Breast epithelium (tissue), 4 donors: ENCODE data around the gene CRB2. TPM values are rescaled to one million over a fixed set of nuclear protein-coding genes. Genes with fewer than 3 reads are reported as not detected.

Experiments used
- DNase-seq, 2 donors: peaks; one replicate each; pipeline ENCODE4 v3.0.0-alpha.2; 2019; ENCODE audit warnings: low spot score in 2 of 2
- H3K27ac ChIP-seq, 2 donors: fragments of 200-600 bp; sonication (generic) in 1 of 2; one replicate each; pipeline ENCODE4 v1.5.1; 2016 to 2019; ENCODE audit warnings: mild to moderate bottlenecking in 1 of 2
- H3K27me3 ChIP-seq, 2 donors: fragments of 200-600 bp; sonication (generic) in 1 of 2; one replicate each; pipeline versions ENCODE4 v1.5.1 to v1.6.0; 2017 to 2019; ENCODE audit warnings: control low read depth in 1 of 2, mild to moderate bottlenecking in 1 of 2
- H3K36me3 ChIP-seq: fragments of 200-600 bp; one replicate; pipeline ENCODE4 v1.5.1; 2019
- H3K4me1 ChIP-seq, 2 donors: fragments of 200-600 bp; sonication (generic); one replicate each; pipeline ENCODE4 v1.5.1; 2016 to 2019; ENCODE audit warnings: control low read depth in 1 of 2
- H3K4me3 ChIP-seq, 3 donors: fragments of 200-600 bp; sonication (generic); 1 replicate in 2 of 3; 2 replicates in 1 of 3; pipeline ENCODE4 v1.5.1; 2016 to 2019; ENCODE audit warnings: mild to moderate bottlenecking in 3 of 3, moderate library complexity in 2 of 3
- H3K9me3 ChIP-seq, 2 donors: fragments of 200-600 bp; sonication (generic) in 1 of 2; one replicate each; pipeline ENCODE4 v1.5.1; 2016 to 2019; ENCODE audit warnings: control low read depth in 1 of 2
- CTCF ChIP-seq, 3 donors: fragments of 450-650 bp; IDR thresholded peaks; one replicate each; pipeline ENCODE4 v1.5.1; 2016 to 2017; ENCODE audit warnings: antibody characterized with exemption in 3 of 3, mild to moderate bottlenecking in 3 of 3, moderate library complexity in 3 of 3
- POLR2A ChIP-seq: fragments of 450-650 bp; IDR thresholded peaks from one replicate; pipeline ENCODE4 v1.6.1; 2016; ENCODE audit warnings: antibody characterized with exemption, mild to moderate bottlenecking, moderate library complexity
- POLR2AphosphoS5 ChIP-seq, 3 donors: sonication (generic); formaldehyde crosslinking; IDR thresholded peaks; one replicate each; pipeline ENCODE4 v1.6.1; 2017; ENCODE audit warnings: antibody characterized with exemption in 3 of 3
- intact Hi-C: fragments of 100-400 bp; cut with DNase I; formaldehyde crosslinking; loops from one replicate; pipeline ENCODE4 v1.15.1; 2023; ENCODE audit warnings: low total_unique reads
- total RNA-seq, 3 donors: library from RNA; depleted of rRNA; stranded (reverse); fragments of >200 nt; gene quantifications; one replicate each; pipeline ENCODE4 v1.1.0, GENCODE V29; 2016

Gene CRB2
- total RNA-seq, 3 donors from 2014 or later, result under 0.01 to 2.3 TPM; not detected in 1

- no peaks in the 10 kb centered on the region for H3K27me3 ChIP-seq
- H3K36me3 ChIP-seq, result no peaks in the 10 kb centered on the region
- no peak for DNase-seq
- no peak overlapping the region for H3K27ac ChIP-seq
- no peaks in the 10 kb centered on the region for H3K9me3 ChIP-seq
- TF ChIP-seq POLR2A (no peak), POLR2AphosphoS5 (IDR thresholded peaks at IDR 0.05) (no peak), CTCF (IDR thresholded peaks at IDR 0.05) (no peak)
- intact Hi-C loops, result no loop called here
- no peak overlapping the region for H3K4me3 ChIP-seq
- no peaks in the 10 kb centered on the region for H3K4me1 ChIP-seq
Observed at GRCh38 chr9:123391233-123391632, 35.2 kb downstream of the CRB2 start.

GRCh38 chr9:123391946-123392345 is 35.9 kb downstream of the CRB2 start:
- intact Hi-C loops, result no loop called here
- Histone ChIP-seq H3K27ac (no peak overlapping the region), H3K4me1 (no peaks in the 10 kb centered on the region), H3K9me3 (no peaks in the 10 kb centered on the region), H3K36me3 (no peaks in the 10 kb centered on the region), H3K27me3 (no peaks in the 10 kb centered on the region), H3K4me3 (peak overlapping the region in 2 of 3 donors; percentile 33 to 51)
- TF ChIP-seq POLR2AphosphoS5 (IDR thresholded peaks at IDR 0.05) (no peak), POLR2A (no peak), CTCF (IDR thresholded peaks at IDR 0.05) (no peak)
- DNase-seq, result no peak

GRCh38 chr9:123392802-123393201 is 36.8 kb downstream of the CRB2 start:
- Histone ChIP-seq H3K27me3 (no peaks in the 10 kb centered on the region), H3K9me3 (no peaks in the 10 kb centered on the region), H3K36me3 (no peaks in the 10 kb centered on the region), H3K4me3 (no peak overlapping the region), H3K4me1 (no peaks in the 10 kb centered on the region), H3K27ac (no peak overlapping the region)
- intact Hi-C loops, result no loop called here
- TF ChIP-seq POLR2A (no peak), CTCF (IDR thresholded peaks at IDR 0.05) (no peak), POLR2AphosphoS5 (IDR thresholded peaks at IDR 0.05) (no peak)
- DNase-seq, result no peak

GRCh38 chr9:123394291-123395235 is 38.6 kb downstream of the CRB2 start:
- TF ChIP-seq POLR2AphosphoS5 (IDR thresholded peaks at IDR 0.05) (no peak), CTCF (IDR thresholded peaks at IDR 0.05) (no peak), POLR2A (no peak)
- no peaks in the 10 kb centered on the region for H3K9me3 ChIP-seq
- intact Hi-C loops, result no loop called here
- H3K4me3 ChIP-seq, result no peak overlapping the region
- H3K4me1 ChIP-seq, result no peaks in the 10 kb centered on the region
- H3K27ac ChIP-seq, result no peak overlapping the region
- no peaks in the 10 kb centered on the region for H3K27me3 ChIP-seq
- DNase-seq, result no peak
- no peaks in the 10 kb centered on the region for H3K36me3 ChIP-seq

GRCh38 chr9:123395276-123395688 is 39.3 kb downstream of the CRB2 start:
- H3K27me3 ChIP-seq, result no peaks in the 10 kb centered on the region
- DNase-seq, result no peak

More at GRCh38 chr9:123395276-123395688, 39.3 kb downstream of the CRB2 start:
- no peaks in the 10 kb centered on the region for H3K4me1 ChIP-seq
- TF ChIP-seq POLR2A (no peak), CTCF (IDR thresholded peaks at IDR 0.05) (no peak), POLR2AphosphoS5 (IDR thresholded peaks at IDR 0.05) (no peak)
- H3K9me3 ChIP-seq, result no peaks in the 10 kb centered on the region
- no peak overlapping the region for H3K4me3 ChIP-seq
- no peaks in the 10 kb centered on the region for H3K36me3 ChIP-seq
- intact Hi-C loops, result no loop called here
- no peak overlapping the region for H3K27ac ChIP-seq
